Retina (tissue), 1 donor: ENCODE data around the gene MRPL38.
"Not testable (repeated sequence)": the region's sequence is repeated elsewhere in the genome, so short reads cannot be mapped to it uniquely, and the experiment has no call there.

ENCODE experiments used
- DNase-seq: peaks from one replicate; pipeline ENCODE4 v3.0.0-alpha.2; 2016

MRPL38 gene

GRCh38 chr17:75874323-75875181, 30.1 kb downstream of the MRPL38 start:
- no peak for DNase-seq

GRCh38 chr17:75873587-75874322, 30.9 kb downstream of the MRPL38 start:
- DNase-seq: no peak

- no peak for DNase-seq
These were observed 32.0 kb downstream of the MRPL38 start for GRCh38 chr17:75872434-75873351.

GRCh38 chr17:75870228-75870627, 34.5 kb downstream of the MRPL38 start:
- not testable (repeated sequence) for DNase-seq

- no peak for DNase-seq
These were observed 35.2 kb downstream of the MRPL38 start for GRCh38 chr17:75869282-75870141.

GRCh38 chr17:75868730-75869281, 35.9 kb downstream of the MRPL38 start:
- DNase-seq: not testable (repeated sequence)

GRCh38 chr17:75865404-75866188, 39.1 kb downstream of the MRPL38 start:
- DNase-seq: not testable (repeated sequence)

GRCh38 chr17:75864887-75865286, 39.8 kb downstream of the MRPL38 start:
- DNase-seq: not testable (repeated sequence)

- DNase-seq: peak; percentile 36
These were observed 40.2 kb downstream of the MRPL38 start for GRCh38 chr17:75864448-75864871.

GRCh38 chr17:75861927-75862317, 42.8 kb downstream of the MRPL38 start:
- DNase-seq: no peak

- not testable (repeated sequence) for DNase-seq
These were observed 45.3 kb downstream of the MRPL38 start for GRCh38 chr17:75859358-75859757.

GRCh38 chr17:75856062-75856756, 48.5 kb downstream of the MRPL38 start:
- DNase-seq: no peak

GRCh38 chr17:75855310-75856061, 49.2 kb downstream of the MRPL38 start, which contains the start of gene WBP2:
Gene WBP2, minus strand, starts transcription at chr17:75855335. Its CDS starts 38 bp downstream, at chr17:75855297.
- peak; percentile 99 for DNase-seq

- DNase-seq: no peak
These were observed 49.8 kb downstream of the MRPL38 start for GRCh38 chr17:75854881-75855309.

GRCh38 chr17:75854101-75854748, 50.5 kb downstream of the MRPL38 start:
- DNase-seq: no peak

- DNase-seq: no peak
These were observed 51.3 kb downstream of the MRPL38 start for GRCh38 chr17:75853433-75853832.

- not testable (repeated sequence) for DNase-seq
These were observed 53.0 kb downstream of the MRPL38 start for GRCh38 chr17:75851693-75851991.

GRCh38 chr17:75850928-75851692, 53.6 kb downstream of the MRPL38 start:
- DNase-seq: no peak
